ENCODE data around the gene LIFR. TPM values are rescaled to one million over a fixed set of nuclear protein-coding genes. Genes with fewer than 3 reads are reported as not detected.

The LIFR gene
- total and polyA plus RNA-seq, 7 experiments from 2014 or later = 0.16 to 0.30 (median 0.17) TPM; not detected in 4

GRCh38 chr5:38431242-38431853 lies 125.1 kb downstream of the LIFR start:
- ATAC-seq (no peak), DNase-seq (no peak)
- H3K4me1 ChIP-seq (ENCODE audit: control insufficient read depth in 2 of 2, insufficient read depth in 2 of 2, low read length in 2 of 2) = no peaks in the 10 kb centered on the region
- no peak overlapping the region for H3K27ac Mint-ChIP-seq
- POLR2A ChIA-PET = no interaction called here
- no peaks in the 10 kb centered on the region for H3K9me3 Mint-ChIP-seq
- H3K4me3 Mint-ChIP-seq = no peak overlapping the region
- intact Hi-C loops (cut with micrococcal nuclease) = no loop called here
- peaks cover 0 to 18% (median 0%) of the 10 kb centered on the region in 7 donors for H3K4me1 Mint-ChIP-seq
- no peak overlapping the region for H3K27ac ChIP-seq (ENCODE audit: low read depth, low read length)
- CTCF ChIA-PET = interaction anchor here (1.7 kb wide), 1 partner anchor 11 kb away, joined by 4 read pairs; no protein-coding TSS in a partner anchor
- H3K36me3 Mint-ChIP-seq = no peaks in the 10 kb centered on the region
- no peaks in the 10 kb centered on the region for H3K9me3 ChIP-seq (ENCODE audit: control insufficient read depth in 2 of 3, low read length in 3 of 3)
- H3K36me3 ChIP-seq (ENCODE audit: control insufficient read depth in 2 of 3, insufficient read depth in 3 of 3, low read length in 3 of 3) = no peaks in the 10 kb centered on the region
- H3K27me3 ChIP-seq (ENCODE audit: control insufficient read depth in 2 of 2, insufficient read depth in 2 of 2, low read length in 2 of 2) = no peaks in the 10 kb centered on the region
- peaks cover 17 to 52% (median 36%) of the 10 kb centered on the region in 5 donors for H3K27me3 Mint-ChIP-seq
- no peak overlapping the region for H3K4me3 ChIP-seq (ENCODE audit: low read length)

- POLR2A ChIA-PET = no interaction called here
- Histone ChIP-seq H3K9me3 (ENCODE audit: control insufficient read depth in 2 of 3, low read length in 3 of 3) (no peaks in the 10 kb centered on the region), H3K27me3 (ENCODE audit: control insufficient read depth in 2 of 2, insufficient read depth in 2 of 2, low read length in 2 of 2) (no peaks in the 10 kb centered on the region), H3K36me3 (ENCODE audit: control insufficient read depth in 2 of 3, insufficient read depth in 3 of 3, low read length in 3 of 3) (no peaks in the 10 kb centered on the region), H3K27ac (ENCODE audit: low read depth, low read length) (no peak overlapping the region), H3K4me3 (ENCODE audit: low read length) (no peak overlapping the region), H3K4me1 (ENCODE audit: control insufficient read depth in 2 of 2, insufficient read depth in 2 of 2, low read length in 2 of 2) (no peaks in the 10 kb centered on the region)
- no peak for DNase-seq
- no peaks in the 10 kb centered on the region for H3K36me3 Mint-ChIP-seq
- CTCF ChIA-PET = no interaction called here
- no peak for ATAC-seq
- H3K9me3 Mint-ChIP-seq = no peaks in the 10 kb centered on the region
- H3K4me3 Mint-ChIP-seq = no peak overlapping the region
- peaks cover 9 to 39% (median 23%) of the 10 kb centered on the region in 5 donors for H3K27me3 Mint-ChIP-seq
- no peak overlapping the region for H3K27ac Mint-ChIP-seq
- intact Hi-C loops (cut with micrococcal nuclease) = no loop called here
- peaks cover 0 to 18% (median 0%) of the 10 kb centered on the region in 7 donors for H3K4me1 Mint-ChIP-seq
Observed at GRCh38 chr5:38426986-38427950, 129.2 kb downstream of the LIFR start.

- intact Hi-C loops (cut with micrococcal nuclease) = no loop called here
- H3K27ac Mint-ChIP-seq = peak overlapping the region in 1 of 9 donors; percentile 12
- Histone ChIP-seq H3K4me1 (ENCODE audit: control insufficient read depth in 2 of 2, insufficient read depth in 2 of 2, low read length in 2 of 2) (no peaks in the 10 kb centered on the region), H3K4me3 (ENCODE audit: low read length) (no peak overlapping the region), H3K36me3 (ENCODE audit: control insufficient read depth in 2 of 3, insufficient read depth in 3 of 3, low read length in 3 of 3) (no peaks in the 10 kb centered on the region), H3K27ac (ENCODE audit: low read depth, low read length) (no peak overlapping the region), H3K27me3 (ENCODE audit: control insufficient read depth in 2 of 2, insufficient read depth in 2 of 2, low read length in 2 of 2) (no peaks in the 10 kb centered on the region), H3K9me3 (ENCODE audit: control insufficient read depth in 2 of 3, low read length in 3 of 3) (no peaks in the 10 kb centered on the region)
- no peaks in the 10 kb centered on the region for H3K36me3 Mint-ChIP-seq
- POLR2A ChIA-PET = no interaction called here
- H3K27me3 Mint-ChIP-seq = peaks cover 9 to 43% (median 23%) of the 10 kb centered on the region in 5 donors
- peaks cover 0 to 18% (median 0%) of the 10 kb centered on the region in 7 donors for H3K4me1 Mint-ChIP-seq
- H3K9me3 Mint-ChIP-seq = no peaks in the 10 kb centered on the region
- CTCF ChIA-PET = no interaction called here
- ATAC-seq (no peak), DNase-seq (no peak)
- no peak overlapping the region for H3K4me3 Mint-ChIP-seq
Observed at GRCh38 chr5:38426490-38426889, 130.0 kb downstream of the LIFR start.

Small RNA genes lying within 50 kb of the gene (microRNA-seq; reads per million reads assigned to microRNA genes)
- not detected for gene MIR3650 (ENCODE audit: borderline microRNAs expressed)
